GM18861 (cell line): ENCODE results near the gene BICRA.
"Not testable (repeated sequence)": the region's sequence is repeated elsewhere in the genome, so short reads cannot be mapped to it uniquely, and the experiment has no call there.

Experiments used
- ATAC-seq: cut with Tn5 transposase; IDR thresholded peaks from one replicate; pipeline ENCODE4 v1.9.1; 2021; ENCODE audit not compliant: unreplicated experiment

Gene BICRA

DNA sequence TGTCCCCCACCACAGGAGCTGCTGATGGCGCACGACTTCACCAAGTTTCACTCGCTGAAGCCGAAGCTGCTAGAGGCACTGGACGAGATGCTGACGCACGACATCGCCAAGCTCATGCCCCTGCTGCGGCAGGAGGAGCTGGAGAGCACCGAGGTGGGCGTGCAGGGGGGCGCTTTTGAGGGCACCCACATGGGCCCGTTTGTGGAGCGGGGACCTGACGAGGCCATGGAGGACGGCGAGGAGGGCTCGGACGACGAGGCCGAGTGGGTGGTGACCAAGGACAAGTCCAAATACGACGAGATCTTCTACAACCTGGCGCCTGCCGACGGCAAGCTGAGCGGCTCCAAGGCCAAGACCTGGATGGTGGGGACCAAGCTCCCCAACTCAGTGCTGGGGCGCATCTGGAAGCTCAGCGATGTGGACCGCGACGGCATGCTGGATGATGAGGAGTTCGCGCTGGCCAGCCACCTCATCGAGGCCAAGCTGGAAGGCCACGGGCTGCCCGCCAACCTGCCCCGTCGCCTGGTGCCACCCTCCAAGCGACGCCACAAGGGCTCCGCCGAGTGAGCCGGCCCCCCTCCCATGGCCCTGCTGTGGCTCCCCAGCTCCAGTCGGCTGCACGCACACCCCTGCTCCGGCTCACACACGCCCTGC, 132.1 kb downstream of the BICRA start:
- no peak for ATAC-seq

DNA sequence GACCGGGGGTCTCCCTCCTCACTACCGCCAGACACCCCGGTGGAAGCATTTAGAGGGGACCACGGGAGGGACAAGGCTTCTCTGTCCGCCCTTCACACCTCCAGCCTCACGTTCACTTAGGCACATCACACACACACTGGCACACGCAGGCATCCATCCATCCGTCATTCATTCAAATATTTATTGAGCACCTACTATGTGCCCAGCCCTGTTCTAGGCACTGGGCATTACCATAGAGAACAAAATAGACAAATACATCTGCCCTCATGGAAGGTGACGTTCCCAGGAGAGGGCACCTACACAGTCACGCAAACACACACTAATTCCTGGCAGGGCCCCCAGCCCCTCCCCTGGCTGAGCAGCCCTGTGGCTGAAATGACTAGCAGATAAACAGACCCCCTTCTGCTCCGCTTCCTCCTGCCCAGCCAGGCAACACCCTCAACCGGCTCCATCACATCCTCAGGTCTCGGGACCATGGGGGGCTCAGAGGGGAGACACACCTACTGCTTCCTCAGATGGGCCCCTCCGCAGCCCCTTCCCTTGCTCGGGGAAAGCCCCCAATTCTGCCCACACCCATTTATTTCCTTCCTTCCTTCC, 132.7 kb downstream of the BICRA start:
- no peak for ATAC-seq

DNA sequence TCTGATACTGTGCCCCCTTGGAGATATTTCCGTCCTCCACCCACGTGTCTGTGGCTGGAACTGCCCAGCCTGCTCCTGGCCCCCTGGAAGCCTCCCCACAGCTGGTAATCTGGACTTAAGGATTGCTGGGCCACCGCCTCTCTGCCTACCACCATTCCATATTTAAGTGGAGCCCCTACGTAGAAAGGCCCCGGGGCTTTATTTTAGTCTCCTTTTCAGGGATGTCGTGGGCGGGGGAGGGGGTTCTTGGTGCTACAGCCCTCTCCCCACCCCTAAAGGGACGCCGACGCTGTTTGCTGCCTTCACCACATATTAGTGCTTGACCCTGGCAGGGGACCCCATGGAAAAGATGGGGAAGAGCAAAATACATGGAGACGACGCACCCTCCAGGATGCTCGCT, 133.7 kb downstream of the BICRA start:
- no peak for ATAC-seq

DNA sequence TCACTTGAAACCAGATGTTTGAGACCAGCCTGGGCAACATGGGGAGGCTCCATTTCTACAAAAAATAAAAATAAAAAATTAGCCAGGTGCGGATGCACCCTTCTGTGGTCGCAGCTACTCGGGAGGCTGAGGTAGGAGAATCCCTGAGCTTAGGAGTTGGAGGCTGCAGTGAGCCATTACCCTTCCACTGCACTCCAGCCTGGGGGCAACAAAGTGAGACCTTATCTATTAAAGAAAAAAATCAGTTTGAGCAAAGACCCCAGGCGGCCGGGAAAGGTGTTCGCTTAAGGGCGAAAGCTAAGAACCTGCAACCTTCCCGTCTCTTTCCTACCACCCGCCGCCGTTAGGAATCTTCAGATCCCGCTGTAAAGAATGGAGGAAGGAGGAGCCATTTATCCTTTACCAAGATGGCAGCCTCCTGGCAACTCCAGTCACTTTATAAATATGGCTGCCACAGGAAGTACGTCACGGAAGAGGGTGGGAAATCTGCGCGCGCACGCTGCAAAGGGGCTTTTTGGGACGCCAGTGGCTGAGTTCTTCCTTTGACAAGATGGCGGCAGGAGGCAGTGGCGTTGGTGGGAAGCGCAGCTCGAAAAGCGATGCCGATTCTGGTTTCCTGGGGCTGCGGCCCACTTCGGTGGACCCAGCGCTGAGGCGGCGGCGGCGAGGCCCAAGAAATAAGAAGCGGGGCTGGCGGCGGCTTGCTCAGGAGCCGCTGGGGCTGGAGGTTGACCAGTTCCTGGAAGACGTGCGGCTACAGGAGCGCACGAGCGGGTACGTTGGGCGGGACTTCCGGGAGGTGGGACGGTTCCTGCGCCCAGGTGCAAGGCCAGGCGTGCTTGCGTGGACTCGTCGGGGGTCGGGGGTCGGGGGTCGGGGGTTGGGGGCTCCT, 136.3 kb downstream of the BICRA start, which contains the start of gene NOP53:
Gene NOP53, plus strand, starts transcription at position 537 of the 892 bp plus-strand sequence. Its CDS starts 14 bp downstream, at position 551.
- peak; percentile 66 for ATAC-seq

DNA sequence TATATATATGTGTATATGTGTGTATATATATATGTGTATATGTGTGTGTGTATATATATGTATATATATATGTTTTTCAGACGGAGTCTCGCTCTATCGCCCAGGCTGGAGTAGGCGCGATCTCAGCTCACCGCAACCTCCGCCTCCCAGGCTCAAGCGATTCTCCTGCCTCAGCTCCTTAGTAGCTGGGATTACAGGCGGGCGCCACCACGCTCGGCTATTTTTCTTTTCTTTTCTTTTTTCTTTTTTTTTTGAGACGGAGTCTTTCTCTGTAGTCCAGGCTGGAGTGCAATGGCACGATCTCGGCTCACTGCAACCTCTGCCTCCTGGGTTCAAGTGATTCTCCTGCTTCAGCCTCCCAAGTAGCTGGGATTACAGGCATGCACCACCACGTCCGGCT, 137.2 kb downstream of the BICRA start:
- ATAC-seq, result not testable (repeated sequence)

DNA sequence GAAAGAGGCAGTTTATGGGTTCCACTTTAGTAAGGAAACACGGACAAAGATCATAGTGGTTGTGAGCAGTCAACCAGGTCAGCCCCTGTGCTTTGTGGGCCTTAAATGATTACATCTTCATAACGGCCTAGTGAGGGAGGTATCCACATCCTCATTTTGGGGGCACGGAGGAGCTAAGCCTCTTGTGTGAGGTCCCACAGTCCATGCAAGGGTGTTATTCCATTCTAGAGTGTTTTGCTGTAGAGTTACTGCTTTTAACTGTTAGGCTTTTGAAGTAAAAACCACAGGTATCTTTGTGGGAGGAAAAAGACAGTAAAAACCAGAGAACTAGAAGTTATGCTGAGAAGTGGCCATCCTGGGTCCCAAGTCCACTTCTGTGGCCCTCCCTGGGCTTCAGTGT, 140.4 kb downstream of the BICRA start:
- no peak for ATAC-seq

DNA sequence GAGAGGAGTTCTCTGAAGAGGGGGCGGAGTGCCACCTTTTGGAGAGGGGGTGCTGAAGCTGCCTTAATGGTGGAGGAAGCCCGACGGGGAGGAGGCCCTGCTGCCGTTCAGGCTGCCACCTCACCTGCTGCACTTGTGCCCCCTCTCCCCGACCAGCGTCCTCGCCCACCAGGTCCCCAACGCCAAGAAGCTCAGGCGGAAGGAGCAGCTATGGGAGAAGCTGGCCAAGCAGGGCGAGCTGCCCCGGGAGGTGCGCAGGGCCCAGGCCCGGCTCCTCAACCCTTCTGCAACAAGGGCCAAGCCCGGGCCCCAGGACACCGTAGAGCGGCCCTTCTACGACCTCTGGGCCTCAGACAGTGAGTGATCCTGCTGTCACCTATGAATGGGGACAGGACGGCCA, 141.8 kb downstream of the BICRA start:
- no peak for ATAC-seq

DNA sequence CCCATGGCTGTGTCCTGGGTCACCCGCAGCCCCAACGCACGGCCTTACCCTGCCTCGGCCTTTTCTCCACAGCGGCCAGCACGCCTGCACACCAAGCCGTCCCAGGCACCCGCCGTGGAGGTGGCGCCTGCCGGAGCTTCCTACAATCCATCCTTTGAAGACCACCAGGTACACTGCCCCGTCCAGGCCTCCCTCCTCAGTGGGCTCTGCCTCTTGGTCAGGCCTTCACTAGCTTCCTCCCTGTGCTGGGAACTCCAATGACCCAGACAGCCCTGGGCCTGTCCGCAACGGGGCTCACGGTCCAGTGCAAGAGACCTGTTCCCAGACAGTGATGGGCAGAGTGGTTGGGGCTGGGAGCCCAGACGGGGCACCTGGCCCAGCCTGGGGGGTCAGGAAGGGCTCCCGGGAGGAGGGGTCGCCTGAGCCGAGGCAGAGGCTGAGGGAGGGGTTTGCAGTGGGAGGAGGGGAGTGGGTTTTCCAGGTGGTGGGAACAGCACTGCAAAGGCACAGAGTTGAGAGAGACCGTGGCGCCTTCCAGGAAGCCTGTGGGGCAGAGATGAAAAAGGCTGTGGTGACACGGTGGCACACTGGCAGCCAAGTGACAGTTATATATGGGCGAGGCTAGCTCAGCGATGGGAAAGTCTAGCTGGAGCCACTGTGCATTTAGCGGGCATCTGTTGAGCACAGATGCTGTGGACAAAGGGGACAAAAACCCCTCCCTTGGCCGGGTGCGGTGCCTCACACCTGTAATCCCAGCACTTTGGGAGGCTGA, 143.7 kb downstream of the BICRA start:
- ATAC-seq, result no peak
